Panc1 (cell line): ENCODE results near the gene PTPRZ1. TPM values are rescaled to one million over a fixed set of nuclear protein-coding genes. Genes with fewer than 3 reads are reported as not detected.

ENCODE experiments used
- ATAC-seq: fragments of 200-7000 bp; cut with Tn5 transposase; 2 replicates; pipeline ENCODE4 v1.9.1; 2020; ENCODE audit warnings: mild to moderate bottlenecking, moderate library complexity
- BruUV-seq: library from RNA; stranded (reverse); fragments of 400-500 nt; replicated peaks from 2 replicates; lab custom pipeline; 2021; lab: Mats Ljungman, UMichigan
- CTCF ChIA-PET: fragments of 300-600 bp; sonication (Branson Sonifier 250); formaldehyde crosslinking; loops from one replicate; lab custom pipeline; 2022; ENCODE audit warnings: antibody characterized with exemption; lab: Charles Lee
- POLR2A ChIA-PET: fragments of 300-600 bp; sonication (Branson Sonifier 250); formaldehyde crosslinking; loops from one replicate; lab custom pipeline; 2022; ENCODE audit warnings: antibody characterized with exemption; lab: Charles Lee
- DNase-seq: peaks from one replicate; pipeline ENCODE4 v3.0.0-alpha.2; 2010; ENCODE audit warnings: low read depth, low spot score
- H3K27ac ChIP-seq: 2 replicates; pipeline ENCODE4 v1.5.1; 2011; ENCODE audit warnings: mild to moderate bottlenecking, low read length, inconsistent platforms
- H3K27me3 ChIP-seq: fragments of 200-500 bp; sonication (Bioruptor generic); 2 replicates; pipeline ENCODE4 v1.6.0; 2014; ENCODE audit warnings: low read length, inconsistent platforms; ENCODE audit not compliant: control insufficient read depth, insufficient read depth
- H3K36me3 ChIP-seq: fragments of 200-500 bp; sonication (Bioruptor generic); 2 replicates; pipeline ENCODE4 v1.5.1; 2014; ENCODE audit warnings: inconsistent platforms, mild to moderate bottlenecking, low read length, moderate library complexity; ENCODE audit not compliant: control insufficient read depth, insufficient read depth
- H3K4me1 ChIP-seq: 2 replicates; pipeline ENCODE4 v1.5.1; 2011; ENCODE audit warnings: inconsistent platforms, mild to moderate bottlenecking, low read length, moderate library complexity; ENCODE audit not compliant: control insufficient read depth, insufficient read depth
- H3K4me3 ChIP-seq, 2 experiments: 2 replicates each; pipeline ENCODE4 v1.5.1; 2011 to 2012; ENCODE audit warnings: low read depth in 2 of 2, low read length in 2 of 2, mild to moderate bottlenecking in 2 of 2, inconsistent platforms in 1 of 2, moderate library complexity in 1 of 2
- H3K9me3 ChIP-seq: fragments of 200-500 bp; sonication (Bioruptor generic); 2 replicates; pipeline ENCODE4 v1.5.1; 2014; ENCODE audit warnings: low read depth, mild to moderate bottlenecking, inconsistent platforms, low read length, moderate library complexity; ENCODE audit not compliant: control insufficient read depth, insufficient read depth
- POLR2AphosphoS5 ChIP-seq: IDR thresholded peaks from 2 replicates; pipeline ENCODE4 v1.6.1; 2012; ENCODE audit warnings: mild to moderate bottlenecking, low read depth, low read length, moderate library complexity
- SIN3A ChIP-seq: IDR thresholded peaks from 2 replicates; pipeline ENCODE4 v1.6.1; 2012; ENCODE audit warnings: low read depth, mild to moderate bottlenecking, low read length, moderate library complexity, borderline replicate concordance; ENCODE audit not compliant: insufficient read depth
- TCF7L2 ChIP-seq: IDR thresholded peaks from 2 replicates; pipeline ENCODE4 v1.6.1; 2011; ENCODE audit warnings: mild to moderate bottlenecking, low read depth, low read length, inconsistent platforms
- in situ Hi-C: cut with HindIII; loops from 2 replicates; pipeline ENCODE4 v1.10.0; 2016; ENCODE audit warnings: low sequenced_read_pairs, low pct_unique_long_range_greater_than_20kb
- intact Hi-C: fragments of 100-400 bp; cut with micrococcal nuclease; formaldehyde crosslinking; loops from one replicate; pipeline ENCODE4 v1.10.0; 2022; ENCODE audit not compliant: unreplicated experiment
- total RNA-seq: library from RNA; stranded (reverse); gene quantifications from one replicate; pipeline ENCODE4 v1.2.1, GENCODE V29; 2021; ENCODE audit not compliant: unreplicated experiment
- TF ChIP-seq, protein P1 (sequence below): fragments of 450-650 bp; IDR thresholded peaks from 2 replicates; pipeline ENCODE4 v1.5.1; 2017; ENCODE audit warnings: mild to moderate bottlenecking
- TF ChIP-seq, protein P2 (sequence below), 2 experiments: IDR thresholded peaks; 2 replicates each; pipeline ENCODE4 v1.6.1; 2011 to 2012; ENCODE audit warnings: low read depth in 2 of 2, control low read depth in 1 of 2, low read length in 1 of 2, mild to moderate bottlenecking in 1 of 2, moderate library complexity in 1 of 2; ENCODE audit not compliant: insufficient read depth in 1 of 2

PTPRZ1 gene
- total RNA-seq, 1 experiment from 2014 or later, result 0.05 TPM

DNA sequence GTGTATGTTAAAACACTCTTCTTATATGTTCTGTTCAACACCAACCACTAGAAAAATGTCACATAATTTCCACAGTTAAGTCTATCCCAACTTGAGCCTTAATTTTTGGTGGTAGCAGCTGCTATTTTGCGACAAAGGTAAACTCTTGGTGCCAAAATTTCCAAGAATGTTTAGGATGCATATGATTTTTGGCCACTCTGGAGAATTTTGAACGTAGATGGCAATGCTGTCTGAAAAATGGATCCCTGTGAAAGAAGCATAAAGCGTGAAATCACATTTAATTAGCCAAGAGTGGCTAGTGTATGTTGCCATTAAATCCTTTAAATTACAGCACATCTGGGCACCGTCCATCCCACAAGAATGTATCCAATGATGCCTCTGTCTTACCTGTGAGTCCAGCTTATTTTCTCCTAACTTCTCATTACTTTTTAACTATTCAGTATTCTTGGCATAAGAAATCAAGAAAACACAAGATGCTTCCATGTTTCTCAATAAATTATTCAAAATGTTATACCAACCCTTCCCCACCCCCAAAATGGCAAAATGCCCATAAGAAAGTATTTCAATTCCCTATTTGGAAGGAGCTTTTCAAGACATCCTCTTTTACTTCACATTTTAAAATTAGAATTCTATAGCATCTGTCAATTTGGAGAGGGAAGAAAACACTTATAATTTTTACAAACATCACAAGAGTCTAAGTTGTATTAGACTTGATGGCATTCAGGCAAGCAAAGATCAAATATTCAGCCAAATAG lies 12.4 kb downstream of the PTPRZ1 start:
- DNase-seq (no peak), ATAC-seq (no peak)
- Histone ChIP-seq H3K4me1 (no peaks in the 10 kb centered on the region), H3K27ac (no peak overlapping the region), H3K9me3 (no peaks in the 10 kb centered on the region), H3K4me3 (no peak overlapping the region), H3K27me3 (no peaks in the 10 kb centered on the region; the same call in 1 of the 2 replicates), H3K36me3 (no peaks in the 10 kb centered on the region)
- CTCF ChIA-PET, result no interaction called here
- intact Hi-C loops, result no loop called here
- BruUV-seq, result no TSS peak
- no peak for TF ChIP-seq SIN3A
- TF ChIP-seq, protein P1, sequence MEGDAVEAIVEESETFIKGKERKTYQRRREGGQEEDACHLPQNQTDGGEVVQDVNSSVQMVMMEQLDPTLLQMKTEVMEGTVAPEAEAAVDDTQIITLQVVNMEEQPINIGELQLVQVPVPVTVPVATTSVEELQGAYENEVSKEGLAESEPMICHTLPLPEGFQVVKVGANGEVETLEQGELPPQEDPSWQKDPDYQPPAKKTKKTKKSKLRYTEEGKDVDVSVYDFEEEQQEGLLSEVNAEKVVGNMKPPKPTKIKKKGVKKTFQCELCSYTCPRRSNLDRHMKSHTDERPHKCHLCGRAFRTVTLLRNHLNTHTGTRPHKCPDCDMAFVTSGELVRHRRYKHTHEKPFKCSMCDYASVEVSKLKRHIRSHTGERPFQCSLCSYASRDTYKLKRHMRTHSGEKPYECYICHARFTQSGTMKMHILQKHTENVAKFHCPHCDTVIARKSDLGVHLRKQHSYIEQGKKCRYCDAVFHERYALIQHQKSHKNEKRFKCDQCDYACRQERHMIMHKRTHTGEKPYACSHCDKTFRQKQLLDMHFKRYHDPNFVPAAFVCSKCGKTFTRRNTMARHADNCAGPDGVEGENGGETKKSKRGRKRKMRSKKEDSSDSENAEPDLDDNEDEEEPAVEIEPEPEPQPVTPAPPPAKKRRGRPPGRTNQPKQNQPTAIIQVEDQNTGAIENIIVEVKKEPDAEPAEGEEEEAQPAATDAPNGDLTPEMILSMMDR, result no peak
- TF ChIP-seq, protein P2, sequence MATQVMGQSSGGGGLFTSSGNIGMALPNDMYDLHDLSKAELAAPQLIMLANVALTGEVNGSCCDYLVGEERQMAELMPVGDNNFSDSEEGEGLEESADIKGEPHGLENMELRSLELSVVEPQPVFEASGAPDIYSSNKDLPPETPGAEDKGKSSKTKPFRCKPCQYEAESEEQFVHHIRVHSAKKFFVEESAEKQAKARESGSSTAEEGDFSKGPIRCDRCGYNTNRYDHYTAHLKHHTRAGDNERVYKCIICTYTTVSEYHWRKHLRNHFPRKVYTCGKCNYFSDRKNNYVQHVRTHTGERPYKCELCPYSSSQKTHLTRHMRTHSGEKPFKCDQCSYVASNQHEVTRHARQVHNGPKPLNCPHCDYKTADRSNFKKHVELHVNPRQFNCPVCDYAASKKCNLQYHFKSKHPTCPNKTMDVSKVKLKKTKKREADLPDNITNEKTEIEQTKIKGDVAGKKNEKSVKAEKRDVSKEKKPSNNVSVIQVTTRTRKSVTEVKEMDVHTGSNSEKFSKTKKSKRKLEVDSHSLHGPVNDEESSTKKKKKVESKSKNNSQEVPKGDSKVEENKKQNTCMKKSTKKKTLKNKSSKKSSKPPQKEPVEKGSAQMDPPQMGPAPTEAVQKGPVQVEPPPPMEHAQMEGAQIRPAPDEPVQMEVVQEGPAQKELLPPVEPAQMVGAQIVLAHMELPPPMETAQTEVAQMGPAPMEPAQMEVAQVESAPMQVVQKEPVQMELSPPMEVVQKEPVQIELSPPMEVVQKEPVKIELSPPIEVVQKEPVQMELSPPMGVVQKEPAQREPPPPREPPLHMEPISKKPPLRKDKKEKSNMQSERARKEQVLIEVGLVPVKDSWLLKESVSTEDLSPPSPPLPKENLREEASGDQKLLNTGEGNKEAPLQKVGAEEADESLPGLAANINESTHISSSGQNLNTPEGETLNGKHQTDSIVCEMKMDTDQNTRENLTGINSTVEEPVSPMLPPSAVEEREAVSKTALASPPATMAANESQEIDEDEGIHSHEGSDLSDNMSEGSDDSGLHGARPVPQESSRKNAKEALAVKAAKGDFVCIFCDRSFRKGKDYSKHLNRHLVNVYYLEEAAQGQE (IDR thresholded peaks at IDR 0.05; ENCODE audit: insufficient read depth in 1 of 2, low read depth in 2 of 2, low read length in 1 of 2), result no peak
- no peak for TF ChIP-seq POLR2AphosphoS5
- TF ChIP-seq TCF7L2, result no peak
- POLR2A ChIA-PET, result no interaction called here
- in situ Hi-C loops, result no loop called here

DNA sequence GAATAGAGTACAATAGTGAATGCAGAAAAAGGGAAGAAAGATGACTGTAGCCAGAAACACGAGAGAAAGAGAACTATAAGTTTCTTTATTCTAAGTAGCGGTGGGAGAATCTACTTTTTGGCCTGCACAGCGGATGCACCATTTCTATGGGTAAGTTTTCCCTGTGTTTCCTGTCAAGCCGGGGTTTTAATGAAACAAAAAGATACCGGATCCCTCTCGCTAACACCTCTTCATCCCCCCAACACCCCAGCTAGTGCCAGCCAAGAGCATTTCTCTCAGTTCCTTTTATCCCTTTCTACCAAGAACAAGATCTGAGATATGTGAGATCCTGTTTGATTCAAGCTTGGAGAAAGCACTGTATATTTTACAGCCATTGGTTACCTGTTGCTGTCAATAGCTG lies 14.7 kb downstream of the PTPRZ1 start:
- no peak for ATAC-seq
- ChIA-PET POLR2A (no interaction called here), CTCF (no interaction called here)
- intact Hi-C loops, result no loop called here
- BruUV-seq, result no TSS peak
- no peaks in the 10 kb centered on the region for H3K4me1 ChIP-seq
- TF ChIP-seq SIN3A (no peak), POLR2AphosphoS5 (no peak), TCF7L2 (no peak)
- TF ChIP-seq, protein P2 (IDR thresholded peaks at IDR 0.05; ENCODE audit: insufficient read depth in 1 of 2, low read depth in 2 of 2, low read length in 1 of 2), result no peak
- TF ChIP-seq, protein P1, result no peak
- no peaks in the 10 kb centered on the region for H3K27me3 ChIP-seq
- no peak overlapping the region for H3K4me3 ChIP-seq
- no peaks in the 10 kb centered on the region for H3K9me3 ChIP-seq
- H3K27ac ChIP-seq, result no peak overlapping the region
- in situ Hi-C loops, result no loop called here
- no peak for DNase-seq
- H3K36me3 ChIP-seq, result no peaks in the 10 kb centered on the region
